K562 (cell line): ENCODE measurements around the gene TMEM39A.

Experiments
- ARHGAP35 ChIP-seq: fragments of 450-650 bp; IDR thresholded peaks from 2 replicates; pipeline ENCODE4 v1.6.1; 2018; ENCODE audit not compliant: partially characterized antibody
- BCL6 ChIP-seq: fragments of 250-450 bp; sonication (Bioruptor Pico); IDR thresholded peaks from 2 replicates; pipeline ENCODE4 v1.4.0; 2020
- E2F1 ChIP-seq: sonication (generic); formaldehyde crosslinking; IDR thresholded peaks from 2 replicates; pipeline ENCODE4 v1.8.1; 2023; ENCODE audit warnings: mild to moderate bottlenecking, missing genetic modification reagents, moderate library complexity
- EP300 ChIP-seq: IDR thresholded peaks from 2 replicates; pipeline ENCODE4 v1.6.1; 2012; ENCODE audit warnings: low read length, improper control_type of control experiment
- ETS1 ChIP-seq: conservative IDR thresholded peaks from 2 replicates; pipeline ENCODE4 v1.6.1; 2011; ENCODE audit warnings: low read depth, mild to moderate bottlenecking, low read length; ENCODE audit not compliant: control insufficient read depth
- JUNB ChIP-seq: fragments of 450-650 bp; formaldehyde crosslinking; conservative IDR thresholded peaks from 2 replicates; pipeline ENCODE4 v1.4.0; 2020; ENCODE audit warnings: mild to moderate bottlenecking
- MAFK ChIP-seq: IDR thresholded peaks from 2 replicates; pipeline ENCODE4 v1.6.1; 2011; ENCODE audit warnings: low read length, improper control_type of control experiment
- SRSF3 ChIP-seq: fragments of 200-400 bp; formaldehyde crosslinking; IDR thresholded peaks from 2 replicates; pipeline ENCODE4 v1.6.1; 2016; ENCODE audit warnings: mild to moderate bottlenecking, low read length, moderate library complexity; ENCODE audit not compliant: insufficient read depth
- TBP ChIP-seq: optimal IDR thresholded peaks from 2 replicates; pipeline ENCODE3; 2011; ENCODE audit warnings: low read depth, low read length, improper control_type of control experiment
- ZNF121 ChIP-seq: sonication (generic); formaldehyde crosslinking; conservative IDR thresholded peaks from 2 replicates; pipeline ENCODE4 v1.8.0; 2022; ENCODE audit warnings: missing genetic modification reagents
- ZNF695 ChIP-seq: fragments of 450-650 bp; formaldehyde crosslinking; IDR thresholded peaks from 2 replicates; pipeline ENCODE4 v1.4.0; 2020; ENCODE audit warnings: mild to moderate bottlenecking, moderate library complexity
- TF ChIP-seq, protein P1 (sequence below), 3 experiments: IDR thresholded peaks in 2 of 3; conservative IDR thresholded peaks in 1 of 3; 2 replicates each; pipeline ENCODE4 v1.5.1; 2011 to 2012; ENCODE audit warnings: low read length in 3 of 3, mild to moderate bottlenecking in 3 of 3, control low read depth in 2 of 3, improper control_type of control experiment in 1 of 3, inconsistent platforms in 1 of 3, low read depth in 1 of 3, mixed read lengths in 1 of 3, moderate library complexity in 1 of 3; ENCODE audit not compliant: insufficient read depth in 2 of 3

DNA sequence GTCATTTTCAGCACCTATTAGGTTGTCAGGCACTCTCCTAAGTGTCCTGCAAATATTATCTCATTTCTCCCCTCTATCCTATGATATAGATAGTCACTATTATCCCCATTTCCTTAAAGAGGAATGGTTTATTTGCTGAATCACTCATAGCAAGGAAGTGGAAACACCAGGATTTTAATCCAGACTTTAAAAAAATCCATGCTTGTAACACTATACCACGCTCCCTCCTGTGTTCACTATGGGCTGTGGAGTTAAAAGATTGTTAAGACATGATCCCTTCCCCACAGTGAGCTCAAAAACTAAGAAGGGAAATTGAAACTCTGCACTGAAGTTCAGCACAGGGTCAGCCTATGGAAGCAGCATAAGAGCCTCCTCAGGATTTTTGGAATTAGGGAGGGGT lies 60.2 kb downstream of the TMEM39A start:
- TF ChIP-seq JUNB (CRISPR knock-in tag) (no peak), ARHGAP35 (no peak), ZNF695 (CRISPR knock-in tag) (no peak), TBP (no peak), ZNF121 (CRISPR knock-in tag) (no peak), ETS1 (no peak), EP300 (no peak), SRSF3 (no peak), MAFK (no peak), BCL6 (no peak), E2F1 (CRISPR knock-in tag) (no peak)
- TF ChIP-seq, protein P1, sequence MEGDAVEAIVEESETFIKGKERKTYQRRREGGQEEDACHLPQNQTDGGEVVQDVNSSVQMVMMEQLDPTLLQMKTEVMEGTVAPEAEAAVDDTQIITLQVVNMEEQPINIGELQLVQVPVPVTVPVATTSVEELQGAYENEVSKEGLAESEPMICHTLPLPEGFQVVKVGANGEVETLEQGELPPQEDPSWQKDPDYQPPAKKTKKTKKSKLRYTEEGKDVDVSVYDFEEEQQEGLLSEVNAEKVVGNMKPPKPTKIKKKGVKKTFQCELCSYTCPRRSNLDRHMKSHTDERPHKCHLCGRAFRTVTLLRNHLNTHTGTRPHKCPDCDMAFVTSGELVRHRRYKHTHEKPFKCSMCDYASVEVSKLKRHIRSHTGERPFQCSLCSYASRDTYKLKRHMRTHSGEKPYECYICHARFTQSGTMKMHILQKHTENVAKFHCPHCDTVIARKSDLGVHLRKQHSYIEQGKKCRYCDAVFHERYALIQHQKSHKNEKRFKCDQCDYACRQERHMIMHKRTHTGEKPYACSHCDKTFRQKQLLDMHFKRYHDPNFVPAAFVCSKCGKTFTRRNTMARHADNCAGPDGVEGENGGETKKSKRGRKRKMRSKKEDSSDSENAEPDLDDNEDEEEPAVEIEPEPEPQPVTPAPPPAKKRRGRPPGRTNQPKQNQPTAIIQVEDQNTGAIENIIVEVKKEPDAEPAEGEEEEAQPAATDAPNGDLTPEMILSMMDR (IDR thresholded peaks at IDR 0.05 in 2 of 3, conservative IDR thresholded peaks at IDR 0.05 in 1 of 3; ENCODE audit: insufficient read depth in 2 of 3, low read depth in 1 of 3, low read length in 3 of 3): no peak
